AG09319 (cell line): ENCODE measurements around the gene NR5A2.

Experiments
- DNase-seq: peaks from one replicate; pipeline ENCODE4 v3.0.0-alpha.2; 2010; ENCODE audit warnings: low read depth; ENCODE audit errors: extremely low read depth
- CTCF ChIP-seq: IDR thresholded peaks from 2 replicates; pipeline ENCODE4 v1.5.1; 2011; ENCODE audit warnings: low read depth, mild to moderate bottlenecking, inconsistent platforms, low read length, moderate library complexity

Gene NR5A2

GRCh38 chr1:200221614-200222282 lies 194.2 kb downstream of the NR5A2 start:
- no peak for DNase-seq
- no peak for TF ChIP-seq CTCF

GRCh38 chr1:200223207-200223606 lies 195.7 kb downstream of the NR5A2 start:
- no peak for TF ChIP-seq CTCF
- DNase-seq, result no peak

GRCh38 chr1:200223613-200224012 lies 196.1 kb downstream of the NR5A2 start:
- no peak for TF ChIP-seq CTCF
- no peak for DNase-seq

- no peak for TF ChIP-seq CTCF
- DNase-seq, result peak; percentile 74
Measured at GRCh38 chr1:200224315-200224714, 196.8 kb downstream of the NR5A2 start.

- no peak for DNase-seq
- no peak for TF ChIP-seq CTCF
Measured at GRCh38 chr1:200226268-200226968, 198.9 kb downstream of the NR5A2 start.

- DNase-seq, result no peak
- TF ChIP-seq CTCF, result no peak
Measured at GRCh38 chr1:200226969-200227303, 199.4 kb downstream of the NR5A2 start.
